GM21723 (cell line): ENCODE results near the gene BEND6.
"Not testable (repeated sequence)": the region's sequence is repeated elsewhere in the genome, so short reads cannot be mapped to it uniquely, and the experiment has no call there.

ENCODE experiments used
- ATAC-seq: cut with Tn5 transposase; IDR thresholded peaks from one replicate; pipeline ENCODE4 v1.9.1; 2021; ENCODE audit warnings: mild to moderate bottlenecking, moderate library complexity; ENCODE audit not compliant: unreplicated experiment

The BEND6 gene

DNA sequence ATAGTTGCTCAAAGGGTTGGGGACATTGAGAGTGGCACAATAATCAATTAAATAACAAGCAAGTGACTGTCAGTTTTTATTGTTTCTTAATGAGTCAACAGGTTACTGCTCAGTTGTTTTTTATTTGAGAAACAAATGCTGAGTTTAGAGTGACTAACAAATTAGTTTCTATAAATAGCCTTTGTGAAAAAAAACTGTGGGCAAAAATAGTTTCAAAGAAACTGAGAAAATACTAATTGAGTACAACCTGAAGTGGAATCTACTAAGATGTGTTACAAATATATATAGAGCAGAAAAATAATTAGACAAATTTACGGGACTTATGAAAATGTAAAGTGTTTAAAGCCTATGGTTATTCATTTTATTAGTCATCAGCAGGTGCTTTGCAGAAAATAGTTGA, 22.3 kb downstream of the BEND6 start:
- no peak for ATAC-seq

DNA sequence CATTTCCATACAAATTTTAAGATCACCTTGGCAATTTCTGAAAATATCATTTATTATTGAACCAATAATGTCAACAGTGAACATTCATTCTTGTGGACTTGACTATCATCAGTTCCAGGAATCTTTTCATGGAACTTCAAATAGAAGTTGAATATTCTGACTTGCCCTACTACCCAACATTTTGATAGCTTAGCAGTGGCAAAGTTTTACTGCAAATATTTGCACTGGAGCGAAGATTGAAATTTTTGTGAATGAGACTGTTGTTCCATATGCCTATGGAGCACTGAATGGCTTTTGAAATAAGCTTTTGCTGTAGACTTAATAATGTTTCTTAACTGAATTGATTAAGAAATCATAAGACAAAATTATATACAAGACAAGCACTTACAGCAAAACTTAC, 23.6 kb downstream of the BEND6 start:
- ATAC-seq: no peak

DNA sequence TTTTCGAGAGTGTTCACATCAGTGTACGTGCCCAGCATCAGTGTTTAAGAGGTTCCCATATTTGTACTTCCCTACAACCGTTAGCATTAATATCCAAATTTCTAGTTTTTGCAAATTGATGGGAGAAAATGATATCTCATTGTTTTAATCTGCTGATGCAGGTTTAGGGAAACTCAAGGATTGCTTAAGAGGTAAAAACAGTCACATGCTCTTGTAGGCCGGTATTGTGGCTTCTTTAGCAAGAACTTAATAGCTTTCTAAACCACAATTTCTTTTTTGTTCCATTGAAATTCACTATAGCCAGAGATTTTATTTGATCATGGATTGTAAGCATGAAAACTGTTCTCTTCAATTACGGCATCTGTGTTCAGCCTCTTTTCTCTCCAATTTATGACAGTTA, 29.5 kb downstream of the BEND6 start:
- no peak for ATAC-seq

DNA sequence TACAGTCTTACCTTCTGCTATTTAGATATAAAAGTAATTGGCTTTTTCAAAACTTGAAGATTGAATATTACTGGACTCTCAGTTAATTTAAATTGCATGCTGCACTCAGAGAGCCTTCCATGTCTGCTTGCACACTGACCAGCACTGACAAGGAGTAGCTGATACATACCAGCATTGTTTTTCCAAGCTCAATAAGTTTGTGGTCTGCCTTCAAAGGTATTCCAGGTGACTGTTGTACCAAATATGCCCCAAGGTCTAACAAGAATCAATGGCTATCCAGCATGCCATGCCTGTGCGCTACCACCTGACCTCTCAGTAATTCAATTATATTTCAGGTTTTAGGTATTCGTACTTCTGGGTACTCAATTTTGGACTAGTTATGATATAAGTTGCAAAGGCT, 30.0 kb downstream of the BEND6 start:
- ATAC-seq: no peak

DNA sequence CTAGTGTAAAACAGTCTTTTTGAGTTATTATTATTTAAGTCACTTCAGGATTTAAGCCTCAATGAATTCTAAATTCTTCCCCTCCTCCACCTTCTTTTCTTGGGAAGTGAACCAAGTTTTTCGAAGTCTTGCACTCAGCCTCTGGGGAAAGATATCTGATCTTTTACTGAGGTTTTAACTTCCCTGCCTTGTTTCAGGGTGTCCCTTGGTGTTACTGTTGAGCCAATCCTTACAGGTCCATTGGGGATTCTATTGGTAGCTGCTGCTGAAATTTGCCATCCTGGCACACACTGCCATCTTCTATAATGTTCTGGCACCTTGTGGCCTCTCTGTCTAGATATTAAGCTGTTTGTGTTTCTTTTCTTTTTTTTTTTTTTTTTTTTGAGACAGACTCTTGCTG, 31.7 kb downstream of the BEND6 start:
- no peak for ATAC-seq

DNA sequence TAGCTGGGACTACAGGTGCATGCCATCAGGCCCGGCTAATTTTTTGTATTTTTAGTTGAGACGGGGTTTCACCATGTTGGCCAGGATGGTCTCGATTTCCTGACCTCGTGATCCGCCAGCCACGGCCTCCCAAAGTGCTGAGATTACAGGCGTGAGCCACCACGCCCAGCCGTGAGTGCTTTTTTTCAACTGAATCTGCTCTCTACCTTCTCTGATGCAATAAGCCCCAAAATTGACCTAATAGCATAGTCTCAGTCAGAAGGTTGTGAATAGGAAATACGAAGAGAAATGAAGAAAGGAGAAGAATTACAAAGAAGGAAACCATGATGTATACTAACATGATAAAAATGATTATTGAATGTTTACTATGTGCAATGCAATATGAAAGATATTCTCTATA, 33.2 kb downstream of the BEND6 start:
- ATAC-seq: no peak

DNA sequence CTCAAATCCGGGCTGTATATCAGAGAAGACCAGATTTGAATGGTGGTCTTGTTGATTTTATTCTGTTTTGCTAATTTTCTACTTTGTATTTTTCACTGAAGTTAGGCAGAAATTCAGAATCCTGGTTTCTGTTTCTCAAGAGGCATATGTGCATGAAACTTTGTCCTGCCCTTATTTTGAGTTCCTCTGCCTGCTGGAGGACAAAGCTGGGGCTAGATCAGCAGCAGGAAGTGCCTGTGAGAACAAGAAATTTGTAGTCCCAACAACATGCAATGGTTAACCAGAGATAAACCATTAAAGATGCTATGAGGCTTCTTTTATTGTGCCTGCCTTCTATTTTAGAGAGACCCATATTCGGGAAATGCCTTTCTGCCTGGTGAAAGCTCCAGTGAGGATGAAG, 37.1 kb downstream of the BEND6 start:
- no peak for ATAC-seq

DNA sequence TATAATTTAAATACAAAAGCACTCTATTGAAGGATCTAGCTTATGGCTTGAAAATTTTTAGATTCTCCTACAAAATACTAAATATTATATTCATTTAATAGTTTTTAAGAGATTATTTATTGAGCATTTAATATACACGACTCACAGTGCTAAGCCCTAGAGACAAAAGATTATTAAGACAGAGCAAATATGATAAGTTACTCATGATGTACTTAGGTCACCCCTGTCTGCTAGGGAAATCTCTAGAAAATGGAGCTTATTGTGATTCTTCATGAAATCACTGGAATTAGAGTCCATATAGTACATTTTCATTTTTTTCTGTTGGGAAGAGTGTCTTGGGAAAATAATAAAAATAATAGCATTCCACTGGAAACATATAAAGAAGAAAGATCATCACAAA, 37.8 kb downstream of the BEND6 start:
- ATAC-seq: no peak

DNA sequence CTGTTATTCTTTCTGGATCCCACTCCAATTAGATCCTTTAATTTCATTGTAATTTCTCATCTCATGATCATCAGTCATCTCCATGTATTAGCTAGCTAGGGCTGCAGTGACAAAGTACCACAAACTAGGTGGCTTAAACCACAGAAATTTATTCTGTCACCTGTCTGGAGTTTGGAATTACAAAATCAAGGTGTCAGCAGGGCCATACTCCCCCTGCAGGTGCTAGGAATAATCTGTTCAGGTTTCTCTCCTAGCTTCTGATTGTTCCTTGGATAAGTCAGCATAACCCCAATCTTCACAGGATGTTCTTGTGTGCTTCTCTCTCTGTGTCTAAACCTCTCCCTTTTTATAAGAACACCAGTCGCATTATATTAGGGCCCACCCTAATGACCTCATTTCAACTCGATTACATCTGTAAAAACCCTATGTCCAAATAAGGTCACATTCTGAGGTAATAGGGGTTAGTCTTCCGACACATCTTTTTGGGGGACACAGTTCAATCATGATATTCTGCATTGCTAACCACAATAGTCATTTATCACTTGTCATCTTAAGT, 40.5 kb downstream of the BEND6 start:
- no peak for ATAC-seq

DNA sequence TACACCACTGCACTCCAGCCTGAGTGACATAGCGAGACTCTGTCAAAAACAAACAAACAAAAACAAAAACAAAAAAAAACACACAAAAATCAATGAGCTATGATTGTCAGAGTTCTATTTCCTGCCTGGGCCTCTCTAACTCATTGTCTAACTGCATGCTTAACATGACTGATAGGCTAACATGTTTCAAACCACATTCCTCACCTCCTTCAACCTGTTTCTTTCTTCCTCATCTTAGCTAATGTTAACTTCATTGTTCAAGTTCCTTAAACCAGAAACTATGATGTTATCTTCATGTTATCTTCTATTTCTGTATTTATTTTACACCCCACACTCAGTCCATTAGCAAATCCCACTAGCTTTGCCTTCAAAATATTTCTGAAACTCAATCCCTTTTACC, 41.5 kb downstream of the BEND6 start:
- ATAC-seq: no peak

DNA sequence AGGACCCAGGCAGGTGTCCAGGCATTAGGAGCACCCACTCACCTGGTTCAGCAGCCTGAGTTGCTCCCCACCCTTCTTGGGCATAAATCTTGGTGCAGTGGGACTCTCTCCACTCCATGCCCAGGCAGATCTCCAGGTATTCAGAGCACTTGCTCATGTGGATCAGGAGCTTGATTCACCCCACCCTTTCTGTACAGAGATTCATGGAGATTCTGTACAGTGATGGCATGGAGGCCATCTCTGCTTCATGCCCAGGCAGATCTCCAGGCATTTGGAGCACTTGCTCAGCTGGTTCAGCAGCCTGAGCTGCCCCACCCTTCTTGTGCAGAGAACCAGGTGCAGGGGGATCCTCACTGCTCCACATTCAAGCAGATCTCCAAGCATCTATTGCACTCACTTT, 44.1 kb downstream of the BEND6 start:
- no peak for ATAC-seq

DNA sequence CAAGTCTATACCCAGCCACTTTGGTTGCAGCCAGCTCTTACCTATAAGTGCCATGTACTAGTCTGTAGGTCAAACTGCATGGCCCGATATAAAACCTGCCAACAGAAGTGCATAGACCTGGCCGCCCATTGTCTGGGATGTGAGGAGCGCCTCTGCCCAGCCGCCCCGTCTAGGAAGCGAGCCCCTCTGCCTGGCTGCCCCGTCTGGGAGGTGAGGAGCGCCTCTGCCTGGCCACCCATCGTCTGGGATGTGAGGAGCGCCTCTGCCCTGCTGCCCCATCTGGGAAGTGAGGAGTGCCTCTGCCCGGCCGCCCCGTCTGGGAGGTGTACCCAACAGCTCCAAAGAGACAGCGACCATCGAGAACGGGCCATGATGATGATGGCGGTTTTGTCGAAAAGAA, 44.8 kb downstream of the BEND6 start:
- not testable (repeated sequence) for ATAC-seq

DNA sequence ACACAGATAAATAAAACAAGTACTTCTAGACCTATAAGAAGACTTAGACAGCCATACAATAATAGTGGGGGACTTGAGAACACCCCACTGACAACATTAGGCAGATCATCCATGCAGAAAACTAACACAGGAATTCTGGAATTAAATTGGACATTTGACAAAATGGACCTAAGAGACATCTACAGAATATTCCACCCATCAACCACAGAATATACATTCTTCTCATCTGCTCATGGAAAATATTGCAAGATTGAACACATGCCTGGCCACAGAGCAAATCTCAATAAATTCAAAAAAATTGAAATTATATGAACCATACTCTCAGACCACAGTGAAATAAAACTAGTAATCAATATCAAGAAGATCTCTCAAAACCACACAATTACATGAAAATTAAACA, 47.3 kb downstream of the BEND6 start:
- ATAC-seq: no peak

DNA sequence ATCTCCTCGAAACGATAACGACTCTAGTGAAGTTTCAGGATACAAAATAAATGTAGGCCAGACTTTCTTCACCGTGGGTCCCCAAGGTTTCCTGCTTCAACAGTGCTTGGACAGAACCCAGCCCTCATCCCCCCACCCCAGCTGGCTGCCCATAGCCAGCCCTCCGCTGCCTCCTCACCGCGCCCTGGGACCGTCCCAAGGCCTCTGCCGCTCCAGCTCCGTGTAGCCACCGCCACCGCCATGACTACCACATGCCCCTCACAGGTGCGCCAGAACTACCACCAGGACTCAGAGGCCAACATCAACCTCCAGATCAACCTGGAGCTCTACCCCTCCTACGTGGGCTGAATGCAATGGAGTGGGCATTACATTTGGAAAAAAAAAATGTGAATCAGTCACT, 49.4 kb downstream of the BEND6 start:
- ATAC-seq: no peak

DNA sequence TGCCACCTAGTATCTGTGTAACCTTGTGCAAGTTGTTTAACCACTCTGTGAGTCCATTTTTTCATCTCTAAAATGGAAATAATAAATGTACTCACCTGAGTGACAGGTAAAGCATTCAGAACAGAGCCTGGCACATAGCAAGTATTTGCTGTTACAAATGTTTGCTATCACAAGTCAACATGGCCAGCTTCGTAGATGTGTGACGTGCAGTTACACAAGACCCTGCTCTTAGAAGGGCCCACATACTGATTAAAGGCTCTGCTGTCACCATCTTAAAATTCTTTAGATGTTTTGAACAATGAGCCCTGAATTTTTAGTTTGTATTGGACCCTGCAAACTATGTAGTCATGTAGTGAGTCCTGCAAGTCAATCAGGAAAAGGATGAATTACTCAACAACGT, 51.2 kb downstream of the BEND6 start:
- no peak for ATAC-seq

DNA sequence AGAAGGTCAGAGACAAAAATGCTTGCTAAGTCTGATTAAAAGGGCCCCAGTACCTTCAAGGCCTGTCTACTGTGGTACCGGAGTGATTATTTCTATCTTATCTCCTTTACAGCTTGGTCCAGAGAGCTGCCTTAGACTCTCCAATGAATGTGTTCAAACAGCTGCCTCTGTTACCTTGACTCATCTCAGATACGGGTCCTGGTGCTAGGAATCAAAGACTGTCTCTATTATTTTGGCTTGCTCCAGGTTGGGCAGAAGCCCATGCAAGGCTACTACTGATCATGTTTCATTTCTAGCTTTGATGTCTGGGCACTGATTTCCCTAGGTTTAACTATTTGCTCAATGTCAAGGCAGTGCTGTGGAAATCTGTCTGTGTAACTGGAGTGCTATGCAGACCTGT, 53.2 kb downstream of the BEND6 start:
- not testable (repeated sequence) for ATAC-seq

DNA sequence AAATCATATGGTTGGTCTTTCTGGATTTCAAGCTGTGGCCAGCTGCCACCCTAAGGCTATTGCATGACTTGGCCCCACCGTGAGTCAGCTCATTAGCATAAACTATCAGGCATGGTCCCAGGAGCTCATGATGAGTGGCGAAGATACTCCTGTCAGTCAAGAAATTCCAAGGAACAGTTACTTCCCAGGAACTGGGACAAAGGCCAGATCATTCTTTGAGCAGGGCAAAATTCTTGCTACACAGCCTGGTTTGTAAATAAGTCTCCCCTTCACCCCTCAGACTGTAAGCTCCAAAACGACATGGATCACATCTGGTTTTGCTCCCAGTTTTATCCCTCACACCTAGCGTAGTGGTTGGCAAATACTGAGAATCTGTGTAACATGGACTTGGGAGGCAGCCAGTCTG, 58.6 kb downstream of the BEND6 start:
- no peak for ATAC-seq

DNA sequence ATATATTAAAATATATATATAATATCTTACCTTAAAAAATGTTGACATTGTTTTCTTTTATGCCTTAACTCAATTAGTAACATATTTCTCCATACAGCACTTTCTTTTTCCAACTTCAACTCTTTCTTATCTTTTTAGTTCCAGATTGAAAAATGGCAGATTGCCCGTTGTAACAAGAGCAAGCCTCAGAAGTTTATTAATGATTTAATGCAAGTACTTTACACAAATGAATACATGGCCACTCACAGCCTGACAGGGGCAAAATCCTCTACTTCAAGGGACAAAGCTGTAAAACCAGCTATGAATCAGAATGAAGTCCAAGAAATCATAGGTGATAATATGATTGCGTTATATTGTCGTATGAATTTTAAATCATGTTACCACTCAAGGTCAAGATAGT, 62.2 kb downstream of the BEND6 start:
- no peak for ATAC-seq

DNA sequence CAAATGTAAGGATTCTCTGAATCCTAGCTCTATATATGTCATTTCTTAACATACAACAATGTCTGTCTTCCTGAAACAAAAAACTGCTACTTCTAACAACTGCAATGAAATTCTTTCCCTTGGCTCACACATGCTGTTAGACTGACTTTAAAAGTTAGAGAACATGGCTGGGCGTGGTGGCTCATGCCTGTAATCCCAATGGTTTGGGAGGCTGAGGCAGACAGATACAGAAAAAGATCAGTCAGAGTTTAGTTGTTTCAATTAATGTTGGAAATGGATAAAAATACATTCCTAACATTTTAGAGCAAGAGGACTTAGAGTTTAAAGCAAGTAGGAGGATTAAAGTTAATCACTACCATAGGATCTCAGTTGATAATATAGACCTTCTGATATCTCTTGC, 62.9 kb downstream of the BEND6 start:
- no peak for ATAC-seq

DNA sequence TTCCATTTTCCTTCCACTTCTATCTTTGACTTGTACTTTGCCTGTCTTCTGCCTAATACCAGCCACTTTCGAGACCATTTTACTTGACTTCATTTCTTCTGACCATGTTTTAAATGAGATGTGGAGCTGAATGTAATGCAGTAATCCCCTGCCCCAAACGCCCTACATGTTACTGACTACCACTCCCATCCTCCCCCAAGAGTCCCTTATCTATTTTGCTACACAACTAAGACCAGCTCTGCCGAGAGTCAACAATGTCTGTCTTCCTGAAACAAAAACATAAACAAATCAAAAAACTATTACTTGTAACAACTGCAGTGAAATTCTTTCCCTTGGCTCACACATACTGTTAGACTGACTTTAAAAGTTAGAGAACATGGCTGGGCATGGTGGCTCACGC, 64.5 kb downstream of the BEND6 start:
- no peak for ATAC-seq

DNA sequence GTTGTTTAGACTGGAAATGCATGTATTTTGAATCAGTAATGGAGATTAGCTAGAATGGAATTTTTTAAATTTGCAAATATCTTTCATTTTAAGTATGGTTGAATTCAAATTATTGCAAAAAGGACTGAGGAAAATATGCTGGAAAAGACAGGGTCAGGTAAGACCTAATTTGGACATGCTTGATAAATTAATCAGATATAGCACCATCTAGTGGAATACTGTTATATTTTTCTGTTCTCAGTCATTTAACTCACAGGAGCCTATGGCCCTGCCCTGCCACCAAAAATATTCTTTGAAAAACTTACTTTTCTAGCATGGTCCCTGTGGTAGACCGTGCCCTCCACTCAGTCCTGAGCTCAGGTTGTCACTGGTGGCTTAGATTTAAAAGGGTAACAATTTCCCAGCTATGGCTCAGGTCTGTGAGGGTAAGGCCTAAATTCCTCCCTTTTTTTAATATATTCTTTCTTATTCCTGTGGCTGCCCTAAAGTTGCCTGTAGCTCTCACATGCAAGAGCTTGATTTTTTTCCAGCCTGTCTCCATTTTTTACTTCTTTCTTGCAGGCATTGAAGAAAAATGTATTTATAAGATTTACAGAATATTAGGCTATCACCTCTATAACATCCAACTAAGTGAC, 66.3 kb downstream of the BEND6 start:
- peak; percentile 89 for ATAC-seq

DNA sequence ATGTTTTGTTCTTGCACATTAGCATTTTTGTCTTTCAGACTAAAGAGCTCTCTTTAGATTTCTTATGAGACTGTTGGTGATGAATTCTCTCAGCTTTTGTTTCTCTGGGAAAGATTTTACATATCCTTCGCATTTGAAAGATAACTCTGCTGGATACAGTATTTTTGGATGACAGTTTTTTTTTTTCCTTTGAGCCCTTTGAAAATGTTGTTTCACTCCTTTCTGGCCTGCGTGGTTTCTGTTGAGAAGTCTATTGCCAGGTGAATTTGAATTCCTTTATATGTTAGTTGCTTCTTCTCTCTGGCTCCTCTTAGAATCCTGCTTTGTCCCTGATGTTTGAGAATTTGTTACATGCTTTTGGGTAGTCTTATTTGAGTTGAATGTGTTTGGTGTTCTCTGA, 69.4 kb downstream of the BEND6 start:
- no peak for ATAC-seq

DNA sequence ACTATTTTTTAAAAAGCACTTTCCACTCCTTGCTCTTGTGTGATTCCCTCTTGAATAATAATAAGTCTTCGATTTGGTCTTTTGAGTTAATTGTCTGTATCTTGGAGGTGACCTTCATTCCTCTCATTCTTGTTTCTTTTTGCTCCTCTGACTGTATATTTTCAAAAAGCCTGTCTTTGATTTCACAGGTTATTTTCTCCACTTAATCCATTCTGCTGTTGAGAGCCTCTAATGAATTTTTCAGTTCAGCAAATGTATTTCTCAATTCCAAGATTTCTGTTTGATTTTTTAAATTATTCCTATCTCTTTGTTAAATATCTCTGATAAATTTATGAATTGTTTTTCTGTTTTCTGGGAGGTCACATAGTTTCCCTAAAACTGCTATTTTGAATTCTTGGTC, 69.9 kb downstream of the BEND6 start:
- ATAC-seq: no peak
